ENCODE measurements around the gene CHN1.

The CHN1 gene

GRCh38 chr2:174760845-174761473 is 244.2 kb downstream of the CHN1 start:
- TF ChIP-seq ZFX (IDR thresholded peaks at IDR 0.05; ENCODE audit: borderline replicate concordance): no peak
- no peak for TF ChIP-seq CTCF (IDR thresholded peaks at IDR 0.05)
- H3K27ac ChIP-seq: no peak overlapping the region

- TF ChIP-seq ZFX (IDR thresholded peaks at IDR 0.05; ENCODE audit: borderline replicate concordance) (no peak), CTCF (IDR thresholded peaks at IDR 0.05) (no peak)
- H3K27ac ChIP-seq: no peak overlapping the region
Measured at GRCh38 chr2:174759381-174760065, 245.7 kb downstream of the CHN1 start.

GRCh38 chr2:174756743-174757142 is 248.4 kb downstream of the CHN1 start:
- H3K27ac ChIP-seq: no peak overlapping the region
- TF ChIP-seq CTCF (IDR thresholded peaks at IDR 0.05): no peak
- TF ChIP-seq ZFX (IDR thresholded peaks at IDR 0.05; ENCODE audit: borderline replicate concordance): no peak

- no peak for TF ChIP-seq CTCF (IDR thresholded peaks at IDR 0.05)
- TF ChIP-seq ZFX (IDR thresholded peaks at IDR 0.05; ENCODE audit: borderline replicate concordance): no peak
- no peak overlapping the region for H3K27ac ChIP-seq
Measured at GRCh38 chr2:174753038-174753633, 252.0 kb downstream of the CHN1 start.

DNA sequence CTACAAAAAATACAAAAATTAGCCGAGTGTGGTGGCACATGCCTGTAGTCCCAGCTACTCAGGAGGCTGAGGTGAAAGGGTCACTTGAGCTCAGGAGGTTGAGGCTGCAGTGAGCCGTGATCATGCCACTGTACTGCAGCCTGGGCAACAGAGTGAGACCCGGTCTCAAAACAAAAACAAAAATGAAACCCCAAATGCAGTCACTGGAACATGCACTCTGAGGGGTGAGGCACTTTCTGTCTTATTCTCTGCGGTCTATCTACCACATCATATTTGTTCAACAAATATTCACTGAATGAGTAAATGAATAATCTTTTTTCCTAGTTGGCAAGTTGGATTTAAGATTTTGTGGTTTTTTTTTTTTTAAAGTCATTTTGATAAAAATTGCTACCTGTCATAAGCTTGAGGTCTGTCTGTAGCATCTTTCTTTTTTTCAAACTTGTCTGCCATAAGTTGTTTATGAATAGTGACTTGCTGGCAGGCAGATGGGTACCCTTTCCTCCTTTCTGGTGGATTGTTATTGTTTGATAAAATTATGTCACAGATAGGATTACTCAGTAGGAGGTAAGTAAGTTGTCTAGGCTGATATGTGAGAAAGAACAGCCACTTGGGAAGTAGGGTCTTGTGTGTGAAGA is 252.7 kb downstream of the CHN1 start:
- TF ChIP-seq ZFX (IDR thresholded peaks at IDR 0.05; ENCODE audit: borderline replicate concordance) (no peak), CTCF (IDR thresholded peaks at IDR 0.05) (no peak)
- no peak overlapping the region for H3K27ac ChIP-seq

GRCh38 chr2:174750923-174751441 is 254.2 kb downstream of the CHN1 start:
- no peak overlapping the region for H3K27ac ChIP-seq
- no peak for TF ChIP-seq CTCF (IDR thresholded peaks at IDR 0.05)
- TF ChIP-seq ZFX (IDR thresholded peaks at IDR 0.05; ENCODE audit: borderline replicate concordance): no peak

All from 22Rv1 (cell line).